Stimulated activated naive CD8-positive, alpha-beta T cell treated with anti-CD3 and anti-CD28 coated beads, Interleukin-15, Interleukin-2, amounts not matched to agents 100 U/mL and 50 U/mL, for 24 hours (primary cell): ENCODE data around the gene DUSP12.

Experiments used
- ATAC-seq: fragments of 150-1000 bp; cut with Tn5 transposase; one replicate; pipeline ENCODE4 v1.10.0; 2021
- DNase-seq: peaks from one replicate; pipeline ENCODE4 v3.0.0; 2021

Gene DUSP12

GRCh38 chr1:161770250-161770649 lies 20.7 kb downstream of the DUSP12 start:
- DNase-seq, result no peak
- ATAC-seq, result no peak

DNA sequence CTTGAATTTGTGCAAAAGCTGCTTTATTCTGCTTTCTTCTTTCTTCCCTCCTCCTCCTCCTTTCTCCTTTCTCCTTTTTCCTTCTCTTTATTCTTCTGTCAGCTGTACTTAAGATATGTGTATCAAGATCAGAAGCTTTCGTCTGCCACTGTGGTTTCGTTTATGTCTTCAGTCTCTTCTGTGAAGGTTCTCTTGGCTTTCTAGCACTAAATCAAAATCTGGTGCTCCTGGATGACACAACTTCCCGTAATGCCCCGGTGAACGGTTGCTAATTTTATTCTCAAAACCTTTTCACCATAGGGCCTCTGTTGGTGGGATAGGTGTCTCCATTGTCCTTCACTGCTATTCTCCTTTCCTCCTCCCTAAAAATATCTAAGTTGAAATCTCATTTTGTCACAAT lies 21.6 kb downstream of the DUSP12 start:
- DNase-seq (no peak), ATAC-seq (no peak)

DNA sequence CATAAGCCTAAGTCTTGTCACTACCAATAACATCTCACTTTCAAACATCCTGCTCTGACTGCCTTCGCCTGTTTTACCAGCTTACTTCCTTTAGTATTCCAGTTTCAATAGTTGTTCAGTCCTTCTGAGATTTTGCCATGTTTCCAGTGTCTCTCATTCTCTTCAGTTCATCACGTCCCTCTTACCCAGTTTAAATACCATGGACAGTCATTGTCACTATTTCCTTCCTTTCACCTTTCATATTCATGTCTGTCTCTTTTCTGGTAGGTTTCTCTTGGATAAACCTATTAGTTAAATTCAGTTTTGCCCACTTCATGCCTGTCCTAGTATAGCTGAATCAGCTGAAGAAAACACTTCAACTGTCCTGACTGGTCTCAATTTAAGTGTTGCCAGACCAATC lies 22.4 kb downstream of the DUSP12 start:
- ATAC-seq (no peak), DNase-seq (no peak)

DNA sequence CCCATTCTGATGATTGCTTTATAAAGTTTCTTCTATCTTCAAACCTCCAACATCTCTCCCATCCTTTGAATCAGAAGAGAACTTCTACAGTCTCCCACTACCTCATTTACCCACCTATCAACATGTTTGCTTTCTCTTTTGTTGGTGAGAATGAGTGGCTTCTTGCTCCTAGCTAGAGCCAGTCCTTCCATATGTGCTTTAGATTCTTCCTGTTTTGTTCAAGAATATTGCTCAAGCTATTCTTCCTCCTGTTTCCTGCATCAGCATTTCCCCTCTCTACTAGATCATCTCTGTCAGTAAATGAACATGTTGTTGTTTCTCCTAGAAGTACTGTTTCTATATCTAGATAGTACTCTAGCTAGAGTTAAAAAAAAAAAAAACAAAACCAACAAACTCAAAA lies 22.8 kb downstream of the DUSP12 start:
- ATAC-seq (no peak), DNase-seq (no peak)

GRCh38 chr1:161773791-161774190 lies 24.2 kb downstream of the DUSP12 start:
- no peak for DNase-seq
- ATAC-seq, result no peak

DNA sequence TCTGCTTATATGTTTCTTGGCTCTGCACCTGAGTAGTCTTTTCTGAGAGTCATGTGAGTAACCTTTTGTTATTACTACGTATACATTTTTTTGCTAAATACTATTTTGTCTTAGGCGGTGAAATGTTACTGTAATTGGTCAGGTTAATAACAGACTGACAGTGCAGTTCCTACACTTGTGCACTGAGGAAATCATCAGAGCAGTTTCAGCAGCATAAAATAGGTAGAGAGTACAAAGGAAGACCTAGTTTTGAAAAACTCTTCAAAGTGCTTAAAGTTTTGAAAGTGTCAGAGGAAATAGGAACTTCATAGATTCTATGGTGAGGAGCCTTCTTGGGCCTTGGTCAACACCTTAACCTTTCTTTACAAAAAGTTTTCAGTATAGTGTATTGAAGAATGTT lies 27.7 kb downstream of the DUSP12 start:
- DNase-seq, result no peak
- ATAC-seq, result no peak

DNA sequence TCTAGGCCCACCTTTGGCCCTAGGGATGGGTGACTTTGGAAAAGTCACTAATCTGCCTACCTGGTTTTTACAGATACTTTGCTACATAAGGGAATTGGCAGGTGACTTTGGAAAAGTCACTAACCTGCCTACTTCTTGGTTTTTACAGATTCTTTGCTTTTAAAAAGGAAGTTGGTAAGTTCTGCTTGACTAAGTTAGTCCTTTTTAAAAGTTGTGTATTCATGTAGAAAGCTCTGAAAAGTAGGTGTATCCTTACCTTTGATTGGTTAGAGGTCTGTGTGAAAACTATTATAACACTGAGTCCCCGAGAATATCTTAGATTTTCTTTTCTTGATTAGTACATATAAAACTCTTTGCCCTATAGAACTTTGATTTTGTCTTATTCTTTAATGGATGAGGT lies 28.9 kb downstream of the DUSP12 start:
- DNase-seq (no peak), ATAC-seq (no peak)

DNA sequence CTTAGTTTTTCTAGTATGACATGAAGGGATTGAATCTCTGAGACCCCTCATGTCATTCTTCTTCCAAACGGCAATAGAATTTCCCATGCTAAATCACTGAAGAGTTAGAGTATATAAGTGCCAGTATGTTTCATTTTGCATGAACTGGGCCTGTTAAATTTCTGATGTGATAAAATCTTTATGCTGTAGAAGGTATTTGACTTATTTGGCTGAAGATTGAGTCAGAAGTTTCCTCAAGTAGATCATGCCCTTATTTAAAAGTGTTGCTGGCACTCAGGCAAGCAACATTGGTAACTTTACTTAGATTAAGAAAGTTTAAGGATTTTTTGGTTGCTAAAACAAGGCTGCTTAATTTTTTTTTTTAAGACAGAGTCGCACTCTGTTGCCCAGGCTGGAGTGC lies 29.8 kb downstream of the DUSP12 start:
- DNase-seq (no peak), ATAC-seq (no peak)

DNA sequence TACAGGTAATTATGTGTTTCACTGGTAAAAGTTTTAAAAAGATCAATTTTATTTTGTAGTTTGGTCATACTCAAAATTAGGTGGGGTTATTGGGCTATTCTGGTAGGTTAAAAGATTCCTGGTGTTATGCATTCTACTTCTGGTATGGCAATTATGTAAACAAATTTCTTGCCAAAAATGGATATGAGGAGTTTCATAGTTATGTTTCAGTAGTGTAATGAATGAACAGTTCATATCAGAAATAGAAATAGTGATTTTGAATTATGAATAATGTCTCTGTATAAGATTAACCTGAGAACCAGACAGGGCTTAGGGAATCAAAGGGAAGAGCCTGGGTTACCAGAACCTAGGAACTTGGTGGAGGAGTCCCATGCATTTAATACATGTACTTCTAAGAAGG lies 32.4 kb downstream of the DUSP12 start:
- ATAC-seq (no peak), DNase-seq (no peak)

- DNase-seq (no peak), ATAC-seq (peak; percentile 43)
Measured at GRCh38 chr1:161782886-161783285, 33.3 kb downstream of the DUSP12 start.

- ATAC-seq (no peak), DNase-seq (no peak)
Measured at GRCh38 chr1:161784968-161785367, 35.4 kb downstream of the DUSP12 start.

GRCh38 chr1:161787355-161787754 lies 37.8 kb downstream of the DUSP12 start:
- ATAC-seq (no peak), DNase-seq (no peak)

GRCh38 chr1:161790587-161791317 lies 41.2 kb downstream of the DUSP12 start:
- ATAC-seq (no peak), DNase-seq (no peak)

GRCh38 chr1:161791904-161792655 lies 42.5 kb downstream of the DUSP12 start:
- ATAC-seq (no peak), DNase-seq (no peak)

- ATAC-seq (peak; percentile 98), DNase-seq (no peak)
Measured at GRCh38 chr1:161792740-161793139, 43.2 kb downstream of the DUSP12 start.

DNA sequence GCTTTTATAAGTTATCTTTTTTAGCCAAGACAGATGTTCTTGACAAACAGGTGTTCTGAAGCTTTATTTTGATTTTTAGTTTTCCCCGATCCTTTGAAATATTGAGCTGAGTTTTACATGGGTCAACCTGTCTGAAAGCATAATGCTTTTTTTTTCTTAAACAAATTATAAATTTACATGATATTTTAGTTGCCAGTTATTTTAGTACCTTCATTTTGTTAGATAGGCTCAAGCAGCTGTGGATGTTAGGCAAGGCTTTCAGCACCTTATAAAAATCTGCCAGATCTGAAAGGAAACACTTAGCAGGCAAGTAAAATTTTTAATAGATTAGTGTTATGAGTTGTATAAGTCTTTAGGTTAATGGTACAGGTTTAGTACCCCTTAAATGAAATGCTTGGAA lies 50.2 kb downstream of the DUSP12 start:
- ATAC-seq (no peak), DNase-seq (no peak)

- no peak for ATAC-seq
- no peak for DNase-seq
Measured at GRCh38 chr1:161801955-161802354, 52.4 kb downstream of the DUSP12 start.

DNA sequence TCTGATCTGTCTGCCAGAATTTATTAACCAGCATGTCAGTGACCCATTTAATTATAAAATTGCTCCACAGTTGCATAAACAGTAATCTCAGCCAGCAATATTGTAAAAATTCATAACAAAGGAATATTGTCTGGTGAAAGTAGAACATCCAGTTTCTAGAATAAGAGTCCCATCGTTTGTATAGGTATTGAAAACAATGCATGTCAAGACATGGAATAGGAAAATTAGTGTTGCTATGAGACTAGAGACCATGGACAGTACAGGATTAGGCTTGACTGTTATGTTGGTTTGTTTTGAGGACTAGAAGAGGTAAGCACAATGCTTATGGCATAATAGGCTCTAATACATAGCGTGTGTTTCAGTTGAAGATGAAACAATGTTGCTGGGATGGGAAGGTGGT lies 53.6 kb downstream of the DUSP12 start:
- DNase-seq (no peak), ATAC-seq (no peak)

GRCh38 chr1:161805399-161806197 lies 56.0 kb downstream of the DUSP12 start:
- ATAC-seq (no peak), DNase-seq (no peak)
